Stimulated activated naive CD8-positive, alpha-beta T cell treated with anti-CD3 and anti-CD28 coated beads, Interleukin-15, Interleukin-2, amounts not matched to agents 100 U/mL and 50 U/mL, for 24 hours (primary cell): ENCODE measurements around the gene ZBTB44.
"Not testable (repeated sequence)": the region's sequence is repeated elsewhere in the genome, so short reads cannot be mapped to it uniquely, and the experiment has no call there.

Experiments used
- ATAC-seq: fragments of 150-1000 bp; cut with Tn5 transposase; one replicate; pipeline ENCODE4 v1.10.0; 2021
- DNase-seq: peaks from one replicate; pipeline ENCODE4 v3.0.0; 2021

ZBTB44 gene

DNA sequence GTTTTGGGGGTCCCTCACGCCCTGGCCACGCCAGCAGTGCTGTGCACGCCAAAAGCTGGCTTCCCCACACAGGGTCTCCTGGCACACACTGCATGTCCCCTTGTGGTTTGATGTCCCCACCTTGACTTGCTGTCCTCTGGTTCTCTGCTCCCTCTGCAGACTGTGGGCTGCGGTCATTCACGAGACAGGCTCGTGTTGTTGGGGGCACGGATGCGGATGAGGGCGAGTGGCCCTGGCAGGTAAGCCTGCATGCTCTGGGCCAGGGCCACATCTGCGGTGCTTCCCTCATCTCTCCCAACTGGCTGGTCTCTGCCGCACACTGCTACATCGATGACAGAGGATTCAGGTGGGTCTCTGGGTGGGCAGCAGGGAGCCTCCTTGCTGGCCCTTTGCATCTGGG lies 114.9 kb downstream of the ZBTB44 start:
- DNase-seq: no peak
- no peak for ATAC-seq

DNA sequence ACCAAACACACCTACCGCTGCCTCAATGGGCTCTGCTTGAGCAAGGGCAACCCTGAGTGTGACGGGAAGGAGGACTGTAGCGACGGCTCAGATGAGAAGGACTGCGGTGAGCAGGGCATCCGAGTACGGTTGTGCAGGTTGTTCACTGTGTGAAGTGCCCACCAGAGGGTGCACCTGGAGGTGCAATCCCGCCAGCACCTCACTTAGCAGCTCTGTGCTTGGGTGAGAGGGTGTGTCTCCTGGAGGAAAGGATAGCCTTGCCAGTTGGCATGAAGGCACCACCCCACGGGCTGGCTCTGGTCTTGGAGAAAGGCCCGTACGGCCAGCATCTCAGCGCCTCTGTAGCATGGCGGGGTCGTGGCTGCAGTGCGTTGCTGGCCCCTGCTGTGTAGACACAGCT lies 115.8 kb downstream of the ZBTB44 start:
- DNase-seq (no peak), ATAC-seq (no peak)

DNA sequence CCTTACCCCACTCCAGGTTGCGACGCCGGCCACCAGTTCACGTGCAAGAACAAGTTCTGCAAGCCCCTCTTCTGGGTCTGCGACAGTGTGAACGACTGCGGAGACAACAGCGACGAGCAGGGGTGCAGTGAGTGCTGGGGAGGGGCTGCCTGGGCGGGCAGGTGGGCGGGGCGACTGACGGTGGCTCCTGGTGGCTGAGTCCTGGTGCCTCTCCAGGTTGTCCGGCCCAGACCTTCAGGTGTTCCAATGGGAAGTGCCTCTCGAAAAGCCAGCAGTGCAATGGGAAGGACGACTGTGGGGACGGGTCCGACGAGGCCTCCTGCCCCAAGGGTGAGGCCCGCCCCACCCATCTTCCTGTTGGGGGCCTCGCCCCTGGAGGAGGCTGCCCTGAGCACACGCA lies 116.4 kb downstream of the ZBTB44 start:
- ATAC-seq (no peak), DNase-seq (no peak)

GRCh38 chr11:130197386-130198035 lies 117.2 kb downstream of the ZBTB44 start:
- DNase-seq: no peak
- no peak for ATAC-seq

DNA sequence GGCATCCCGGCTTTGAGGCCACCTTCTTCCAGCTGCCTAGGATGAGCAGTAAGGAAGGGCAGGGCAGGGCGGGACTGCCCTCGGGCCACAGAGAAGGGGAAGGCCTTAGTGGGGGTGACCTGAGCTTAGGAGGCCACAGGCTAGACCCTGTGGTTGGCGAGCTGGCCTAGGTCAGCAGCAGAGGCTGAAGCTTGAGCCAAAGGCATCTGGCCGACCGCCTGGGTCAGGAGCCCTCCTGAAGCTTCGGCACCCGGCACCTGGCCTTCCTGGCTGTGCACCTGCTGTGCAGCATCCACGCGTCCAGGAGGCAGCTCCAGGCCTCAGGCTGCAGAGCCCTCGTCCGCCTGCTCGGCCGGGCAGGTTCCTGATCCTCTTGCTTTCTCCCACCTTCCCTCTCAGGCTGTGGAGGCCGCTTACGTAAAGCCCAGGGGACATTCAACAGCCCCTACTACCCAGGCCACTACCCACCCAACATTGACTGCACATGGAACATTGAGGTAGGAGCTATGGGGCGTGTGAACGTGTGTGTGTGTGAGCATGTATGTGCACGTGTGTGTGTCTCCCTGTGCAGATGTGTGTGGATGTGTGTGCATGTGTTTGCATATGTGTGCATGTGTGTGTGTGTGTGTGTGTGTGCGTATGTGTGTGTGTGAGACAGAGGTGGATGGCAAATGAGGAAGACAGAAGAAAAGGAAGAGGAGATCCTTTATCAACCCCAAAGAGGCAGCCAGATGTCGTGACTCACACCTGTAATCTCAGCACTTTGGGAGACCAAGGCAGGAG lies 120.3 kb downstream of the ZBTB44 start:
- DNase-seq (no peak), ATAC-seq (no peak)

DNA sequence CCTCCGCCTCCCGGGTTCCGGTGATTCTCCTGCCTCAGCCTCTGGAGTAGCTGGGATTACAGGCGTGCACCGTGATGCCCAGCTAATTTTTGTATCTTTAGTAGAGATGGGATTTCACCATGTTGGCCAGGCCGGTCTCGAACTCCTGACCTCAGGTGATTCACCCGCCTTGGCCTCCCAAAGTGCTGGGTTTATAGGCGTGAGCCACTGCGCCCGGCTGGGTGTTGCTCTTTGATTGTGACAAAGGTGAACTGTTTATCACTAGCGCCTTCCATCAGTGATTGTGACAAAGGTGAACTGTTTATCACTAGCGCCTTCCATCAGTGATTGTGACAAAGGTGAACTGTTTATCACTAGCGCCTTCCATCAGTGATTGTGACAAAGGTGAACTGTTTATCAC lies 121.2 kb downstream of the ZBTB44 start:
- DNase-seq, ATAC-seq: not testable (repeated sequence)

DNA sequence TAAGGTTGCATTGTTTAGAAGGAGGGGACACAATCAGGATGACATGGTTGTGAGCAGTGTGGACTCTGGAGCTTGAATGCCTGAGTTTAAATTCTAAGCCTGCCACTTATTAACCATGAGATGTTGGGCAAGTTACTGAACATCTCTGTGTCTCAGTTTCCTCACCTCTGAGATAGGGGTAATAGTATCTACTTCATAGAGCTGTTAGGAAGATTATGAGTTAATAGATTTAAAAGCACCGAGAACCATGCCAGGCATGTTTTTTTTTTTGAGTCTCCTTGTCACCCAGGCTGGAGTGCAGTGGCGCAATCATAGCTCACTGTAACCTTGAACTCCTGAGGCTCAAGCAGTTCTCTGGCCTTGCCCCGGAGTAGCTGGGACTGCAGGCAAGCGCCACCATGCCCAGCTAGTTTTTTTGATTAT lies 121.9 kb downstream of the ZBTB44 start:
- ATAC-seq (no peak), DNase-seq (no peak)

DNA sequence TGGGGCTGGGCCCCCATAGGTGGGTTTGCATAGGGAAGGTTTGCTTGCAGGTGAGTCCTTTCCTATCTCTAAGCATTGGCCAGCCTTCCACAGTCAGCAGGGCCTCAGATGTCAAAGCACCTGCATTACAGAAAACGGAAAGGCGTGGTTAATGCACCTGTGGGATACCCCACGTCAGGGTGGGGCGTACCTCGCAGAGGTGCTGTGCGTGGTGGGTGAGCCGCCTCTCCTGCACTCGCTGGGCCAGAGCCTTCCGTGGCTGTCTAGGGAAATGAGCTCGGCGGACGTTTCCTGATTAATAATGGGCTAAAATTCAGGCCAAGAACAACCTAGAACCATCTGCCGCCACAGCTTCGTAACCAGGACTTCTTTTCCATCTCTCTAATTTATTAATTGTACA lies 122.8 kb downstream of the ZBTB44 start:
- ATAC-seq: no peak
- DNase-seq: no peak

DNA sequence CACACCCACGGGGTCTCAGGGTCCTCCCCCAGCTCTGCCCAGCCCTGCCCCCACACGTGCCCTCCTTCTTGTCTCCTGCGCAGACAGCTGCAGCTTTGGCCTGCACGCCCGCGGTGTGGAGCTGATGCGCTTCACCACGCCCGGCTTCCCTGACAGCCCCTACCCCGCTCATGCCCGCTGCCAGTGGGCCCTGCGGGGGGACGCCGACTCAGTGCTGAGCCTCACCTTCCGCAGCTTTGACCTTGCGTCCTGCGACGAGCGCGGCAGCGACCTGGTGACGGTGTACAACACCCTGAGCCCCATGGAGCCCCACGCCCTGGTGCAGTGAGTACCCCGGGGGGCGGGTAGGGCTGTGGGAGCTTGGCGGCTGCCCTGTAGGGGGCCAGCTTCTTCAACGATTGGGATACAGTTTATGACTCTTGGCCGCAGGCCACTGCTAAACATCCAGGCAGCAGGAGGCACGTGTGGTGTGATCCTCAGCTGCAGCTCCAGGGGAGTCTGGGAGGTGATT lies 124.3 kb downstream of the ZBTB44 start:
- no peak for ATAC-seq

DNA sequence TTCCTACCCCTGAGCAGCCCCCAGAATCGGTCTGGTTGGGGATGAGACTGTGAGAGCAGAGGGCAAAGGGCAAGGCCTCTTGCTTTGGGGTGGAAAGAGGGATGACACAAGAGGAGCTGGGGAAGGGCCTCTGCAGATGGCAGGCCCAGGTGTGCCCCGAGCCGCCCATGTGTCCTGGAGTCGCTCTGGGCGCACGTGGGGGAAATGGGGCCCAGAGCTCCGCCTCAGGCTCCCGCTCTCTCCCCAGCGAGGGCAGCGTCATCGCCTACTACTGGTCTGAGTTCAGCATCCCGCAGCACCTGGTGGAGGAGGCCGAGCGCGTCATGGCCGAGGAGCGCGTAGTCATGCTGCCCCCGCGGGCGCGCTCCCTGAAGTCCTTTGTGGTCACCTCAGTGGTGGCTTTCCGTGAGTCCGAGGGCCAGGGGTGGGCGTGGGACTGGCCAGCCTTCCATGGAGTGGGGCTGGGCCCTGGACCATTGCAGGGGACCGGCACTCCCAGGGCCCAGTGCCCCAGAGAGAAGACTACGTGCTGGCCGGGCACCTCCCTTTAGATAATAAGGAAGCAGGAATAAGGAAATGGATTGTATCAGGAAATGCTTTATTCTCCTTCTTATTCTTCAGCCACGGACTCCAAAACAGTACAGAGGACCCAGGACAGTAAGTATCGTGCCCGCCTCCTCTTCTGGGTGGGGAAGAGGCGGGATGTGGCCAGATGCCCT lies 125.1 kb downstream of the ZBTB44 start:
- ATAC-seq: no peak
- DNase-seq: no peak

More for the DNA sequence above, 124.3 kb downstream of the ZBTB44 start:
- no peak for DNase-seq

- no peak for DNase-seq
- no peak for ATAC-seq
Measured at GRCh38 chr11:130188585-130189347, 126.0 kb downstream of the ZBTB44 start.

DNA sequence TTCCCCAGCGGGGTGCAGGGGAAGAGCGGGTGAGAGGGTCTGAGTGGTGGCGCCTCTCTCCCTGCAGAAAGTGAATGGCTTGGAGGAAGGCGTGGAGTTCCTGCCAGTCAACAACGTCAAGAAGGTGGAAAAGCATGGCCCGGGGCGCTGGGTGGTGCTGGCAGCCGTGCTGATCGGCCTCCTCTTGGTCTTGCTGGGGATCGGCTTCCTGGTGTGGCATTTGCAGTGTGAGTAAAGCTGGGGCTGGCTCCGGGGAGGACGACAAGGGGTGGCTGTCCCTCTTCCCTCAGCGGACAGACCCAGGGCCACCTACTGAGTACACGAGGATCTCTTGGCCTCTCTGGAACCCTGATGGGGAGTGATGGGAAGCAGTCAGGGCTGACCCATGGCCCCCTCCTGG lies 126.7 kb downstream of the ZBTB44 start:
- ATAC-seq: no peak
- no peak for DNase-seq

DNA sequence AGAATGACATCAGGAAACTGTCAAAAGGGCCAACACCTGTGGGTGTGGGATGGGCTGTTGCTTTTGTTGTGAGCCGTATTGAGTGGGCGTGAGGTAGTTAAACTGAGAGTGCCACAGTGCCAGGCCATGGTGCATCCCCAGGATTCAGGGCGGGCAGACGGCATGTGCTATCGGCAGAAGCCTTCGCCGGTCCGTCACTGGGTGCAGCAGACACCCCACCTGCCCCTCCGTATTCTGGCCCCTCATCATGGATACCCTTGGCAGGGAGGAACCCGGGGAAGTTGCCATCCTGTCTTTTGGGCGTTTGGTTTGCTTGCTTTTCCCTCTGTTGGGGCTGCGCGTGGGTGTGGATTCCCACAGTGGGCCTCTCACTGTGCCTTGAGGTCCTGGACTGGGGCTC lies 127.6 kb downstream of the ZBTB44 start:
- ATAC-seq: no peak
- DNase-seq: no peak

GRCh38 chr11:130183878-130184610 lies 130.7 kb downstream of the ZBTB44 start:
- DNase-seq (no peak), ATAC-seq (no peak)

DNA sequence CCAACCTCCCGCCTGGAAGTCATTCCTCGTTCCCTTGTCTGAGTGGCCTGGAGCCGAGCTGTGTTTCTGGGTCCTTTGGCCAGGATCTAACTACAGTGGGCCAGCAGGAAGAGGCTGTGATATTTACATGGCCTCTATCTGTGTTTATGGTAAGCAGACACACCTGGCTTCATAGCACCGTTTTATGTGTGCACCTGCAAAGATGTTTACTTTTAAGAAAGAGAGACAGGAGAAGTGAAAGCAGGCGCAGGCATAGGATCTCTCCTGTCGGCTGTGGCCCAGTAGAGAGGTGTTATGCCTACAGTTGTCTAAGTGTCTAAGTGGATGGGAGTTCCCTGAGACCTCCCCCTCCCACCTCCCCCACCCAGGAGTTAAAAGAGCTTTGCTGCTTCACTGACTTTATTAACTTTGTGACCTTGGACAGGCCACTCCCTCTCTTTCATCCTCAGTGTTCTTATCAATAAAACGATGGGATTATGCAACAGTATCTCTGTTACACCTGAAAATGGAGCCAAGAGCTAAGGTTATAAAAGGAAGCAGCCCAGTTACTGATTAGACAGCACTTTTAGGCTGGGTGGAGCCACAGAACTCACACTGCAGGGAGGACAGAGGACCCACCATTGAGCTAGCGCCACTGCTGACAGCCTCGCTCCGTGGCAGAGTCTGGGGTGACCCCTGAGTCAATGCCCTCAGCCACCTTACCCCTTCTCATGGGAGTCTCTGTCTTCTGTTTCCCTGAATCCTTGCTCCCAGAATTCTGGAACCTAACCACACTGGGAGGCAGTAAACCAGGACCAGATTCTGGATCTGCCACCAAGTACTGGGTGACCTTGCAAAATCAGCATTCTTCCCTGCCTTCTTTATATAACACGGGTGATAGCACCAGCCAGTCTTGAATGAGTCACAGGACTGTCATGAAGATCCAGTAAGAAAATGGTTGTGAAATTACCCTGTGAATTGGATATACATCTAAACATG lies 133.1 kb downstream of the ZBTB44 start:
- no peak for ATAC-seq

GRCh38 chr11:130180896-130181294 lies 133.8 kb downstream of the ZBTB44 start:
- ATAC-seq: no peak
- no peak for DNase-seq

More for the DNA sequence above, 133.1 kb downstream of the ZBTB44 start:
- no peak for DNase-seq

DNA sequence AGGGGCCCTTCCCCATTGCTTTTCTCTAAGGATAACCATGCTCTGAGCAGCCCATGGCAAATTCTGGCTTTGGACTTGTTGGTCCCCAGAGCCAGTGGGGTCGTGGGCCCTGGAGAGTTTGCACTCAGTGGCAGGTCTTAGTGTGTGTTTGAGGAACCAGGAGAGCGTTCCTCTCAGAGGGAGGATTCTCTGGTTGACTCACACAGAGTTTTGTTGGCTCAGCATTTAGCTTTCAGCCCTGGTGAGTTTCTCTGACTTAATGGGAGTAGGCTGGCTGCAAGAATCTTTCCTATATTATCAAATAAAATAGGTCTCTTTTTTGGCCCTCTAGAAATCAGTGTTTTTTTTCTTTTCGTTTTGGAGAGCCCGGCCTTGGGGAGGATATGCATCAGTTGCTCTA lies 134.2 kb downstream of the ZBTB44 start:
- peak; percentile 19 for ATAC-seq
- no peak for DNase-seq

DNA sequence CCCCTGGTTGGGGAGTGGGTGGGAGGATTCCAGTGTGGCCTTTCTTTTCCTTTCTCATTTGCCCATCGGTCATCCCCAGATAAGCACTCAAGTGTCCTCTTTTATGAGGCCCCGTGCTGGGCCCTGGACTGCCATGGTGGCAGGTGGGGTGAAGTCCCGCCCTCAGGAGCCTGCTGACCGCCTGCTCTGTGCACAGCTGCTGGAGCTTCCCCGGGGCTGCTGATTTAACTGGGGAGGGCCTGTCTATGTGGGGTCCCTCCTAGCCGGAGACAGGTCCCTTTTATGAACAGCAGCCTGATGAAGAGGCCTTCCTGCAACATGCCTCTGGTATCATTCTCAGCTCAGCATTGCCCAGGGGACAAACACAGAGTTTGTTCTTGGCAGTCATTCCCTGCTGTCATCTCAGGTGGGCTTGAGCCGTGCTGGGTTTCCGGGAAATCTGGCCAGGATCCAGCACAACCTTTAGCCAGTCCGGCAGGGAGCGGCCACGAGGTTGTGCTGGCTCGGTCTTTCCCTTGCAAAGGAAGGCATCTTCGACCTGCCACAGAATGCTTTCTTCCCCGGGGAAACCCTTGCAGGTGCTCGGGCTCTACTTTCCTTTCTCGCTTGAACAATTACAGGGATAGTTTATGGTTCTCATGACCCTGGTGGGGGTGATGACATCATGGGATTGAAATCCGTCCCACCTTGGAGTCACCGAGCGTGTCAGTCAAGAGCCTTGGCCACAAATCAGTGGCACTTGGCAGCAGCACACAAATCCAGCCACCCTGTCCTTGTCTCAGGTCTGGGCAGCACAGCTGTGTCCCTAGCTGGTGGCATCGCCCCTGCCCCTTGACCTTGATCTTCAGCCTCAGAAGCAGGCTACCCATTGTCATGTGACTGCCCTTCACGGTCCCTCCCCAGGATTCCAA lies 135.1 kb downstream of the ZBTB44 start:
- DNase-seq: no peak
- ATAC-seq: peak; percentile 28
